ENCODE results near the gene SRPK3.

The SRPK3 gene

DNA sequence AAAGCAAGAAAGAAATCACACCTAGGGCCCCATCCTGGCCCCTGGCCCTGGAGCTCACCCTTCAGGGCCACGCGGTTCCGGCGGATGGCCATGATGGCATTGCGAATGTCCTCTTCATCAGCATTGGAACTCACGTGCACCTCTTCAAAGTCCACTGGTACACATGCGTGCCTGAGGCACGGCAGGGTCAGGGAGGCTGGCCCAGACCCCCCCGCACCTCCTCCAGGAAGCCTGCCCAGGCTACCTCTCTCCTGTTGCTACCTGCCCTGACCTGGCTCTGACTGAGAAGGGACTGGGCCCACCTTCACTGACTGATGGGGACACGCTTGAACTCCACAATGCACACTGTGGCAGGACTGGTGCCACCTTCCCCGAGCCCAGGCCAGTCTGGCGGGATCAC is 8.8 kb downstream of the SRPK3 start:
- no peak for DNase-seq

DNA sequence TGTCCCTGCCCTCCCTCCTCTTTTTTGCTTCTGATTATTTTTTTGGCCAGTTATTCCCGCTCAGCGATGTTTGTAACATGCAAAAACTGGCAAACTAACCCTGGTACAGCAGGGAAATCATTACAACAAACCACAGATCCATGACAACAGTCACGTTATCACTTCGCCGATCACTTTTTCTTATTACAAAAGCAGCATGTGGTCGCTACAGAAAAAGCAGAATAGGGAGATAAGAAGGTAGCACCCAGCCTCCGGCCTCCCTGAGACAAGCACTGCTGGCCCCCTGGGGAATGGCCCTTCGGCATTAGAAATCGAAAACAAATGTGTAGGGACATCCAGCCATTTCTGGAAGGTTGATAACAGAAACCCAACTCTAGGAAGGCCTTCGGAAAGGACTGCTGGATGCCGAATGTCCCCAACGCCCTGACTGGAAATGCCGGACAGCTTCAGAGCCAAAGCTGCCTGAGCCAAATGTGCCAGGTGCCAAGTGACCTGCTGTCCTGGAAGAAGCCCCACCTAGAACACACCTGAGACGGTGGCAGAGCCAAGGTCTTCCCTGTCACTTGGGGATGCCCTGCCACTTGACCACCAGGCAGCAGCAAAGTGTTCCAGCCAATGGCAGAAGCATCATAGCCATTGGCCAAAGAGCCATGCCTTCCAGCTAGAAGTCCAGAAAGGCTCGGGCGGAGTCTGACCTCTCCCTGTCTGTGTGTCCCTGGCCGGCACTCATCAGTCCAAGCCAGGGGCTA is 10.4 kb downstream of the SRPK3 start:
- DNase-seq: no peak

DNA sequence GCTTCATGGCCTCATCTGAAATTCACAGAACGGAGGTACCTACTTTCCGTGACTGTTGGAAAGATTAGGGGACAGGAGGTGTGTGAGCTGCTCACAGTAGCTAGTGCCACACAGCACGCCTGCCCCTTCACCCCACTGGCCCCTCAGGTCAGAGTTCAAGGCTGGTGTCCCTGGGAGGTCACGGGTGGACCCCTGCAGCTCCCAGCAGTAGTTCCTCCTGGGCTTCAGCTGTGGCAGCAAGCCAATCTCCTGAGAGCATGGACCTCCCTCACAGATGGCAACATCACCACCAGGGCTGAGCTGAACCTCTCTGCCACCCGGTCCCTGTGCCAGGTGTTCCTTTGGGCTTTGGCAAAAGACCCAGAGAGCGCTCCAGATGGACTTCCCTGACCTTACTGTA is 11.5 kb downstream of the SRPK3 start:
- no peak for DNase-seq

DNA sequence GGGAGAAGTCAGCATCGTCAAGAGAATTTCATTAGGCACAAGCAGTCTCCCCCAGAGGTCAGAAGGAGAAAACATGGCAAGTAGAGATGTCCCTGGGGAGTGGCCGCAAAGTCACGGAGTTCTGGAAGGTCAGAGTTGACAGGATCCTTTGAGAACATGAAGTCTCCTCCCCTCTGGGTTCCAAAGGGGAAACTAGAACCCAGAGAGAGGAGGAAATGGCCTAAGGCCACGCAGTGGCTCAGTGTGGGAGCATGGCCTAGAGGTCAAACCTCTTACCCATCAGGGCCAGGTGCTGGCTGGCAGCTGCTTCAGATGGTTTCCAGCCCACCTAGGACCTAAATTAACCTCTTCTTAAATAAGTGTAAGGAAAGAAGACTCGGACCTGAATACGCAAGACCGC is 12.4 kb downstream of the SRPK3 start:
- no peak for DNase-seq

DNA sequence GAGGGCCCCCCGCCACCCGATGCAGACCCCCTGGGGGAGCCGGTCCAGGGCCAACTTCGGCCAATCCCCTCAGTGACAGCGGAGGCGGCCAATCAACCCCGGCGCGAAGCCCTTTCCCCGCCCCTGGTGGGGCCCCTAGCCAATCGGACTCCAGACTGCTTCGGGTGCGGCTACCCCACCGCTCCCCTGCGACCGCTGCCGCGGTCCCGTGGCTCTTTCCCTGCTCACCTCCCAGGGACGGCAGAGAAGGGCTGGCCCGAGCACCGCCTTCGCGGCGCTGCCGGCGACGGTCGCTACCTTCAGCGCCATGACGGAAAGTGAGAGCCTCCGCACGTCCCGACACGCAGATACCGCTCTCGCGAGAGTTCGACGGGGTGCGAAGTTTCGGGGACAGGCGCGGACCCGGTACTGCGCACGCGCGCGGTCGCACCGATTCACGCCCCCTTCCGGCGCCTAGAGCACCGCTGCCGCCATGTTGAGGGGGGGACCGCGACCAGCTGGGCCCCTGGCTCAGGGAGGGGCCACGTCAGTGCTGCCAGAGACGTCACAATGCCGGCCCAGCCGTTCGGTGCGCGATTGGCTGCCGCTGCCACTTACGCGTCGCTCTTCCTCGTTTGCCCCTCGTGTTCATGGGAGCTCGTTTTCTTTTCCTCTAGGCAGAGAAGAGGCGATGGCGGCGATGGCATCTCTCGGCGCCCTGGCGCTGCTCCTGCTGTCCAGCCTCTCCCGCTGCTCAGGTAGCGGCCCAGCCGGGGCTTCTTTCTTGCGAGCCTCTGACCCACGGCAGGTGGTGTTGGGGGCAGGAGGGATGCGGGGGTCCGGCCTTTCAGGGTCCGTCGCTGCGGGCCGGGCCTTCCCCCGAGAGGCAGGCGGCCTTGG is 13.4 kb downstream of the SRPK3 start, which contains the start of the genes IDH3G and SSR4:
IDH3G (minus strand) TSS at position 358 of the 879 bp plus-strand sequence; CDS start at position 309, 49 bp downstream.
SSR4 (plus strand) TSS at position 651 of the 879 bp plus-strand sequence; CDS start at position 671, 20 bp downstream.
- peak; percentile 97 for DNase-seq

DNA sequence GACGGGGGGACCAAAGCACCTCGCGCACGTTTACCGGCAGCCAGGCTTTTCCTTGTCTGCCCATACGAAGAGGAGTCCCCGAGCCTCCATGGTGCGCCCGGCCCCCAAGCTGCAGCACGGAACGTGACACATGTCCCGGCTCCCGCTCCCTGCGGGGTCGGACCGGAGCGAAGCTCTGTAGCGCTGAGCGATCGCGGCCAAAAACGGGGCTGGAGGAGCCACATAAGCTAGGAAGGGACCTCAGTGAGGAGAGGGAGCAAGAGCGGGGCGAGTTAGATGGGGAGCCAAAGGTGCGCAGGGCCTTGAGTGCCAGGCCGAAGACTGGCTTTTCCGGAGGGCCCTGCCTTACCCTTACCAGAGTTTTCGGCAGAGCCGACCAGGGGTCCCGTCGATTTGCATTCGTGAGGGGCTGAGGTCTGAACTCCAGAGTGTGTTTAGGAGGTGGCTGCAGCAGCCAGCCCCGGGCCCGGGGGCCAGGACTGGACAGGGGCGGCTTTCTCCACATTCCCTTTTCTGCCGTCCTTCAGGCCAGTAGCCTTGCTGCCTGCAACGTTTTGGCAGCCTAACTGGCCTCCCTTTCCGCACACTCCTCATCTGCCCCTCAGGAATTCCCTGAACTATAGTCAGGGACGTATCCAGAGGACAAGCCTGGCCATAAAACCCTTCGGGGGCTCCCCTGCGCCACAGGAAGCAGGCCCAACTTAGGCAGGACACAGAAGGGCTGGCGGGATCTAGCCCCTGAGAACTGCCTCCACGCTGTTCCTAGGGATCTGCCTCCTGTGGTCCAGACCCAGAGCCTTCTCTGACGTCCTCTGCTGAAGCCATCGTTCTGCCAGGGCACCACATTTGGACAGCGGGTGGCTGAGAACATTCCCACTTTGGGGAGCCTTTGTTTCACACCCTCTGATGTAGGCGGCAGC is 14.3 kb downstream of the SRPK3 start:
- DNase-seq: no peak

DNA sequence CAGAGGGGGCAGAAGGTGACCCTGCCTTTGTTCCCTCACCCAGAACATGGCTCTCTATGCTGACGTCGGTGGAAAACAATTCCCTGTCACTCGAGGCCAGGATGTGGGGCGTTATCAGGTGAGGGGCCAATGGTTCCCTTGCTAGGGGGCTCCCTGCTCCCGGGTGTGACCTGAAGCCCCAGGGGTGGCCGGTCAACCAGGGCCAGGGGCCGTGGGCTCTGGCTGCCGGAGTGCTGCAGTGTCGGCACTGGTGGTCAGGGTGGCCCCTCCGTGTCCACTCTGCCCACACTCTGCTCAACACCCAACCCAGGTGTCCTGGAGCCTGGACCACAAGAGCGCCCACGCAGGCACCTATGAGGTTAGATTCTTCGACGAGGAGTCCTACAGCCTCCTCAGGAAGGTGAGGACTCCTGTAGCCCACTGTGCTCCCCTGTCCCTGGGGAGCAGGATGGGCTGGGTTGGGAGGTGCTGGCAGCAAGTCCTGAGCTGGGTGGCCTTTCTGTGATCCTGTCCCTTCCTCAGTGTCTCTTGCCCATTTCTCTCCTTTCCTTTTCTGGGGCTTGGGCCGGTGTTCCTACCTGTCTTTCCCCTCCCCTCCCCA is 16.7 kb downstream of the SRPK3 start:
- no peak for DNase-seq

DNA sequence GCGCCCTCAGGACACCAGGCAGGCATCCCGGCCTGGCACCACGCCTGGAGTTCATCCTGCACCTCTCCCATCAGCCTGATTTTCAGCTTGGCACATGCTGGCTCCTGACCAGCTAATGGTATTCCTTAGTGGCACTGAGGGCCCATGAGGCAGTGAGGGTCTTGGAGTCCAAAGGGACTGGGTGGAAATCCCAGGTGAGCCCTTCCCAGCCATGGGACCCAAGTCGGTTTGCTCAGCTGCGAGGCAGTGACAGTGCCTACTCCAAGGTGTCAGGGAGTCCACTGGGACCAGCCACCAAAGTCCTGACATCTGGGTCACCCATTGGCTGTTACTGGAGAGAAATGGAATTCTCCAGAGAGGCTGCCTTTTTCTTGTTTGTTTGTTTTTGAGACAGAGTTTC is 18.5 kb downstream of the SRPK3 start:
- no peak for DNase-seq

DNA sequence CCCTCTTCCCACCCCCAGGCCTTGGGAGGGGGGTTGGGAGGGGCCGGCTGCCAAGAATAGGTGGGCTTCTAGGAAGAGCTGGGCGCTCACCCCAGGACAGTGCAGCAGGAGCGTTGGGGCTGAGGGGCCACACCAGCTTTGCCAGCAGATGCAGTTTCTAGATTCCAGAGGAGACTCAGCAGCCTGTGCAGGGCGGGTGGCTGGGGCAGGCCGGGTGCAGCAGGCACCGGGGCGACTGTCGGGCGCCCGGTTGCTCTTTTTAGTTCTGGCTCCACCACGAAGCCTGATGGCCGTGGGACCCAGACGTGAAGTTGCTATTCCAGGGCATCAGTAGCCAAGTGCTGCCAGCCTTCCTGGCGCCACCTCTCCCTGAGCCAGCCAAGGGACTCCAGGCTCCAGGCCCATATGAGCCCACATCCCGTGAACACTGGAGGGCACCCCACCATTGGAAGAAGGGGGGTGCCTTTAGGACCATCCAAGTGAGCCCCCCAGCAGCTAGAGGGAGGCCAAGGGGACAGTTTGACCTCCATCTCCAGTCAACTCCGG is 19.4 kb downstream of the SRPK3 start:
- DNase-seq: no peak

DNA sequence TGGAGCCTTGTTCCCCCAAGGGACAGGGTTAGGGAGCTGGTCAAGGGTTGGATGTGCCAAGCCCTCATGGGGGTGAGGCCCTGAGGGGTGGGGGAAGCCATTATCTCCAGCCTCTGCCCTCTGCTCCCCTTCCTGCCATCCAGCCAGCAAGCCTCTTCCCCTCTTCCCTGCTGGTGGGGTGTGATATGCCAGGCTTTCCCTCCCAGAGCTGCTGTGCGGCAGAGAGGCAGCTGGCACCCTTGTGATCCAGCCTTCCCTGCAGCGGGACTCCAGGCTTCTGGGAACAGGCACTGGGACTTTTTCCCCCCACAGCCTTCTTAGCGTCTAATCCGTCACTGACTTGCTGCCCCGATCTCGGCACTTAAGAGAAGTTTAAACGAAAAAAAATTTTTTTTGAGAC is 19.9 kb downstream of the SRPK3 start:
- DNase-seq: no peak

DNA sequence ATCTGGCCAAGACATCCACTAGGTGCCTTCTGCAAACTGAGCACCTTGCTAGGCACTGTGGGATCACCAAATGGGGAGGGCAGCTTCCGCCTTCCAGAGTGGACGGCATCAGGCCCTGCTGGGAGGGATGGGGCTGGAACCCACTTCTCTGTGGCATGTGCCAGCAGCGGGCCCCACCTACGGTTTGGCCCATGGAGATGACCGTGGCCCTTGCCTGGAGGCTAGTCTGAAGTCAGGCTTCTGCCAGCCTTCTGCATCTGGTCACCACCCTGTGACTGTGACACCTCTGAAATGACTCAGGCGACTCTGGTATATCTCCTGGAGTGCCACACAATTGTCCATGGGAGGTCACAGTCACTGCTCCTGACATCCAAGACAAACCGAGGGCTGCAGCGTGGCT is 20.8 kb downstream of the SRPK3 start:
- DNase-seq: no peak

DNA sequence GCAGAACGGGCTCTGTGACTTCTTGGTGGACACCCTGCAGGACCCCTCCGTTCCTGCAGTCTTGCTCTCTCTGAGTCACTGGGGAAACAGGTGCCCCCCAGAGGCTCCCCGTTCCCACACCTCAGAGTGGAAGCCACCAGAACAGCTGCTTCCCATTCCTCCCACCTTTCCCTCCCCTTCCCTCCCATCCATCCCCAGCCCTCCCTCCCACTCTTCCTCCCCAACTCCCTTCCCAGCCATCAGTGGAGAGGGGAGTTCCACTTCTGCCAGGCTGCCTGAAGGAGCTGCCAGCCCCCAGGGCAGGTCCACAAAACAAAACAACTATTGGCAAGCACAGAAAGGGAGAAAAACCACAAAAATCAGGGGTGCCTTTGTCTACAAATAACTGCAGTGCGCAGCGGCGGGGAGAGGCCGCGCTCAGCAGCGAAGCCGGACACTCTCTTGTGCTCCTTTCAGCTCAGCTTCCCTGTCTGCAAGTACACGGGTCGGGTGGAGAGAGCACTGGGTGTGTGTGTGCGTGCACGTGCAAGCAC is 21.7 kb downstream of the SRPK3 start:
- DNase-seq: no peak

DNA sequence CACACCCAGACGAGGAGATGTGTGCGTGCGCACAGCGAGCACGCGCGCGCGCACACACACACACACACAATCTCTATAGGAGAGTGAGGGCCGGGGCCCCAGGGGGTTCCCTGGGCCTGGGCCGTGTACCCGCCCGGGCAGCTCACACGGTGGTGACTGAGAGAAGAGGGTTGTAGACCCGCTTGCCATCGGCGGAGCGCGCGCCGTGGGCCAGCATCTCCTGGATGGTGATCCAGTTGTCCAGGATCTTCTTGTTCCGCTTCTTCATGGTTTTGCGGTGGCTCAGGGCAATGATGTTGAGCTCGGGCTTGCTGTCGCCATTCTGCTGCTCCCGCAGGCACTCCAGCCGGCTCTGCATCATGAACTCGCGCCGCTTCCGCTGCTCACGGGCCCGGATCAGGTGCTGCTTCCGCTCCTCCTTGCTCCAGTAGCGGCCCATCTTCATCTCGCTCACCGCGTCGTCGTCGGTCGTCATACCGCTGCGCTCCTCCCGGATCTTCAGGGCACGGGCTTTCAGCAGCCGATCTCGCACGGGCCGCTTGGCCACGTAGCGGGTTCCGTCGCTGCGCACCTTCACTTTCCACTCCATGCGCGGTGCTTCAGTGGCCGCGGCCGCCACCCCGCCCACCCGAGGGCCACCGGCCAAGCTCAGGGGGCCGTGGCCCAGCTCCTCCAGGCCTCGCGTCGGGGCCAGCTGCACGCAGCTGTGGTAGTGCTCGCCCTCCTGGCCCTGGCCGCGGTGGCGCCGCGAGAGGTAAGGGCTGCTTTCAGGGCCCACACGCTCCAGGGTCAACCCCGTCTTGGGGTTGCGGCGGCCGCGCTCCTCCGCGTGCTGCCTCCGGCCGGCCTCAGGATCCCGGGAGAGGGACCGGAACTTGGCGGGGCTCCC is 22.6 kb downstream of the SRPK3 start:
- no peak for DNase-seq

DNA sequence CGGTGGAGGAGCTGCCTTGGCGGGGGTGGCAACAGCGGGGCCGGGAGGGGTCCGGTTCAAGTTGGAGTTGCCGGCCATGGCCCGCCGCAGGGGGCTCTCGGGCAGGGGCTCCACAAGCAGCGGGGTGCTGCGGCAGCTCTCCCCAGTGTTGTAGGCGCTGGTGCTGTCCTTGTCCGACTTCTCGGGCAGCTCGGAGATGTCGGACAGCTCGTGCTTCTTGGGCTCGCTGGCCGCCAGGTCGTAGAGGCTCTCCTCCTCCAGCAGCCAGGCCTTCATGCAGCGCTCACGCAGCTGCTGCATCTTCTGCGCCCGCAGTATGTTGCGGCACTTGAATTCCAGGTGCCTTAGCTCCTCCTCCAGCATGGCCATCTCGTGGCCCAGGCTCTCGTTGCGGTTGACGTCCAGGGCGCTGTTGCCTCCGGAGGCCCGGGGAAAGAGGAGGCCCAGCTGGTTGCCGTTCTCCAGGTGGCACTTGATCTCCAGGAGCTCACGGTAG is 23.3 kb downstream of the SRPK3 start:
- DNase-seq: no peak

DNA sequence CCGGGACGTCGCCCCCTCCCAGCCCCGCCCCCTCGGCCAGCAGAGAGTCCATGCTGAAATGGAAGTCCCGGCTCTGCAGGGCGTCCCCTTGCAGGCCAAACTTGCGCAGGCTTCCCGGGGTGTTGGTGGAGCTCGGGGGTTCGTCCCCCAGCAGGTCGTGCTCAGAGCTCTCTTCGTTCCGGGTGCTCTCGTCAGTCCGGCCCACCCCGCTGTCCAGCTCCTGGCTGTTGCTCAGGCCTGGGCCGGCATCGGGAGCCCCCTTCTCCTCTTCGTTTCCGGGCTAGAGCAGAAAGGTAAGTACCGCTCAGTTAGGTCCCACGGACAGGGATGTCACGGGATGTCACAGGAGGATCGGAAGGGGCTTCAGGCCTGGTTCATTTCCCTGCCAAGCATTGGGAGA is 23.8 kb downstream of the SRPK3 start:
- DNase-seq: no peak

DNA sequence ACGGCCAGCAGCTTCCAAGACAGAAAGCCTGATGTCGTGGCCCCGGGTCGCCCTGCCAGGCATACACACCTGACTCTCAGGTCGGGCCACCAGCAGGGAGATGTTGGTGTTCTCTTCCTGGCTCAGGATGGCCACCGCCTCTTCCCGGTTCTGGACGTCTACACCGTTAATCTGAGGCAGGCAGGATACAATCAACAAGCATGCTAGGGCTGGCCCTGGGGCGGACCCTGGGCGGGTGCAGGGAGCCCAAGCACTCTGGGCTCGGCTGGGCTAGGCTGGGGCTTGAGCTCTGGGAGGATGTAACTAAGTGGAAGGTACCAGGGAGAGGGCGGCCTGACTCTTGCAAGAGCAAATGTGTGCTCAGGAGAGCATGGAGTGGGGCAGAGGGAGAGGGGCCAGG is 24.6 kb downstream of the SRPK3 start:
- DNase-seq: no peak

DNA sequence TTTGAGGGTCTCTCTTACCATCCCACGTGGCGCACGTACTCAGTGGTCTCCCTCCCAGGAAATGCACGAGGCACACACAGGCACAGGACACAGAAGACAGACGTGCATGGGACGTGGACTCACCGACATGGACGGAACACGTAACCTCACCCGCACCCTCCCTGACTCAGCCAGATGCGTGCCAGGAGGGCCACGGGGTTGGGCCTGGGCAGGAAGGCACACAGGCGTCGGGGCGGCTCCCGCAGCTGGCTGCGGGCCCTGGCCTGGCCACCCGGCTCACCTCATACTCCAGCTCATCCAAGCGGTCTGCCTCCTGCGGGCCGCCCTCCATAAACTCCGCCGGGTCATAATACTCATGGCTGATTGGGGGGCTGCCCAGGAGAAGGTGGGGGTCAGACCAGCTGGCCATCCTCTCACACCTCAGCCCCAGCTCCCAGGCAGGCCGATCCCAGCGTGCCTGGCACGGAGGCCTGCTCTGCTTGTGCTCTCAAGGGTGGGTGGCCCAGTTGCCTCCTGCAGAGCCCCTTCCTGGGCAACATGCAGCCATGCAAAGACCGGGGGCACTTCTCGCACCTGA is 26.2 kb downstream of the SRPK3 start:
- DNase-seq: no peak

DNA sequence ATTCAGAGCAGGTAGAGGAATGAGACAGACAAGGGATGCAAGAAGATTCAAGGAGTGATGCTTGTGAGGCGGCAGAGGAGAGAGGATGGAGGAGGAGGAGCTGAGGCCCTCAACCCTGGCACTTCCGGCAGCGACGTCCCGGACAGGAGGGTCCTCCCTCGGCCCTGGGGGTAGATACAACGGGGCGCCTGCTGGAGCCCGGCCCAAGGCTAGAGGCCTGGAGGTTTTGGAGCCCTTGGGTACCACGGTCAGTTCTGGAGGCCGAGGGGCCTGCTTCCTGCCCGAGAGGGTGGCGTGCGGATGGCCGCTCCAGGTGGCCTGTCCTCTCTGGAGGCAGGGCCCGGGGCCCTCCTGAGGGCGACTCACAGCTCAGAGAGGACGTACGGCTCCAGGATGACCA is 27.1 kb downstream of the SRPK3 start:
- DNase-seq: no peak

DNA sequence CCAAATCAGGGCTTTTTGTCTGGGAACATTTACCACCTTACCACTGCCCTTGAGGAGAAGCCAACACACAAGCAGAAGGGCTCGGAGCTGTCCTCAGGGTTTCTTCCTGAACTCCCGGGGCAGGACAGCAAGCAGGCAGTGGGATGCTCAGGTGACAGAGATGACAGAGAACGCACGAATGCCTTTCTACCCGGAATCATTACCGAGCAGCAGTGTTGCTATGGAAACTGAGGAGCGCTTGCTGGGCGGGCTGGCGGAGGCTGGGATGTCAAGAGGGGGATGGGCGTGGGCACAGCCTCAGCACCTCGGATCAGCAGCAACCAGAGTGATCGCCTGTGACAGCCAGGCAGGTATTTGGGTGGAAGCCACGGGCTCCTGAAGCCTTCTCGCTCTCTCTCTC is 31.4 kb downstream of the SRPK3 start:
- no peak for DNase-seq

DNA sequence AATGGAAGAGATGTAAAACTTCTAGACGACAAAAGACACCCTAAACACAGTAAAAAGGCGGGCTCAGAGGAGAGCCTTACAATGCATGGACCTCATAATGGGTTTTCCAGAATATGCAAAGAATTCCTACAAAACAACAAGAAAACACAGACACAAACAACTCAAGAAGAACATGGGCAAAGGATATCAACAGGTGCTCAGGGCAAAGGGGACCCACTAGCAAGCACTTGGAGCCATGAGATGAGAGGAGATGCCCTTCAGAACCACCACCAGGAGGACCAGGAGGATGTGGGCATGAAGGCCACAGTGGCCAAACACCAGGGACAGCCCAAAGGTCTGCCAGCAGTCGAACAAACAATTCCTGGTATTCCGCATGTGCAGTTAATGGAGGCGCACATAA is 32.3 kb downstream of the SRPK3 start:
- no peak for DNase-seq

All from femur (tissue), 1 donor.